Measurements from ENCODE around the gene ACVR1. TPM values are rescaled to one million over a fixed set of nuclear protein-coding genes. Genes with fewer than 3 reads are reported as not detected.

Gene ACVR1
- total and polyA plus RNA-seq, 2 of the 13 experiments (the other 11 are each of a cell fraction or from before 2014, with no cell fraction given): 2.3 to 5.4 TPM

DNA sequence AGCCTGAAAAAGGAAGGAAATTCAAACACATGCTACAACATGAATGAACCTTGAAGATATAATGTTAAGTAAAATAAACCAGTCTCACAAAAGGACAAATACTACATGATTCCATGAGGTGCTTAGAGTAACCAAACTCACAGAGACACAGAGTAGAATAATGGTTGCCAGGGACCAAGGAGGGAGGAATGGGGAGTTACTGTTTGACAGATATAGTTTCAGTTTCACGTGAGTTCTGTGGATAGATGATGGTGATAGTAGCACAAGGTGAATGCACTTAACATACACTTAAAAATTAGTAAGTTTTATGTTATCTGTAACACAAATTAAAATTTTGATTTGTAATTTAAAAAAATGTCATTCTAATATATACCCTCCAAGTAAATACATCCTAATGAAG, 140.6 kb downstream of the ACVR1 start:
- intact Hi-C loops (cut with micrococcal nuclease; ENCODE audit: unreplicated experiment): no loop called here

More for the DNA sequence above, 140.6 kb downstream of the ACVR1 start:
- H3K79me2 ChIP-seq (ENCODE audit: insufficient read depth, low read length): no peaks in the 10 kb centered on the region
- no peak overlapping the region for H2AFZ ChIP-seq (ENCODE audit: low read length)
- H3K9me3 ChIP-seq (ENCODE audit: low read length): no peaks in the 10 kb centered on the region
- FAIRE-seq: no peak
- no peak for TF ChIP-seq ZNF17 (CRISPR knock-in tag; IDR thresholded peaks at IDR 0.05)
- no peak for TF ChIP-seq ZBTB39 (CRISPR knock-in tag; IDR thresholded peaks at IDR 0.05)
- no peak for TF ChIP-seq PAF1 (CRISPR knock-in tag; IDR thresholded peaks at IDR 0.05)
- TF ChIP-seq POLR2A (IDR thresholded peaks at IDR 0.05; ENCODE audit: insufficient read depth in 1 of 2, low read depth in 2 of 2, low read length in 2 of 2): no peak
- no peak for TF ChIP-seq ZNF253 (CRISPR knock-in tag; IDR thresholded peaks at IDR 0.05; ENCODE audit: borderline replicate concordance)
- TF ChIP-seq DPF2 (CRISPR knock-in tag; IDR thresholded peaks at IDR 0.05; ENCODE audit: borderline replicate concordance, low read depth): no peak
- TF ChIP-seq HHEX (CRISPR knock-in tag; IDR thresholded peaks at IDR 0.05): no peak
- TF ChIP-seq KAT8 (CRISPR knock-in tag; IDR thresholded peaks at IDR 0.05): no peak
- no peak for TF ChIP-seq KDM3A (CRISPR knock-in tag; IDR thresholded peaks at IDR 0.05; ENCODE audit: low read depth)
- no peak for TF ChIP-seq NFYB (CRISPR knock-in tag; IDR thresholded peaks at IDR 0.05)
- no peak for TF ChIP-seq BCLAF1 (IDR thresholded peaks at IDR 0.05)
- TF ChIP-seq, protein P1, sequence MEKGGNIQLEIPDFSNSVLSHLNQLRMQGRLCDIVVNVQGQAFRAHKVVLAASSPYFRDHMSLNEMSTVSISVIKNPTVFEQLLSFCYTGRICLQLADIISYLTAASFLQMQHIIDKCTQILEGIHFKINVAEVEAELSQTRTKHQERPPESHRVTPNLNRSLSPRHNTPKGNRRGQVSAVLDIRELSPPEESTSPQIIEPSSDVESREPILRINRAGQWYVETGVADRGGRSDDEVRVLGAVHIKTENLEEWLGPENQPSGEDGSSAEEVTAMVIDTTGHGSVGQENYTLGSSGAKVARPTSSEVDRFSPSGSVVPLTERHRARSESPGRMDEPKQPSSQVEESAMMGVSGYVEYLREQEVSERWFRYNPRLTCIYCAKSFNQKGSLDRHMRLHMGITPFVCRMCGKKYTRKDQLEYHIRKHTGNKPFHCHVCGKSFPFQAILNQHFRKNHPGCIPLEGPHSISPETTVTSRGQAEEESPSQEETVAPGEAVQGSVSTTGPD (CRISPR knock-in tag; IDR thresholded peaks at IDR 0.05): no peak
- no peak for TF ChIP-seq ZNF678 (CRISPR knock-in tag; IDR thresholded peaks at IDR 0.05)
- no peak for TF ChIP-seq MEIS1 (CRISPR knock-in tag; IDR thresholded peaks at IDR 0.05; ENCODE audit: borderline replicate concordance)
- TF ChIP-seq U2AF2 (IDR thresholded peaks at IDR 0.05; ENCODE audit: low read depth, low read length): no peak
- no peak for TF ChIP-seq ZBTB25 (CRISPR knock-in tag; IDR thresholded peaks at IDR 0.05)
- no peak for TF ChIP-seq ZNF160 (CRISPR knock-in tag; IDR thresholded peaks at IDR 0.05)
- no peak overlapping the region for H3K4me2 ChIP-seq (ENCODE audit: low read depth, low read length)
- ChIA-PET POLR2A (no interaction called here), CTCF (ENCODE audit: low intra/inter-chr PET ratio, low total read pairs) (no interaction called here)
- no peak overlapping the region for H3K4me3 ChIP-seq (replicated peaks in 1 of 3; ENCODE audit: insufficient read depth in 1 of 3, low read depth in 2 of 3, low read length in 3 of 3)
- WGBS (ENCODE audit: low lambda C conversion rate): 90% methylated on average over 1 of the region's 1 CpG
- H3K27me3 ChIP-seq (ENCODE audit: control insufficient read depth in 1 of 2, insufficient read depth in 2 of 2, low read length in 2 of 2): no peaks in the 10 kb centered on the region
- no peak for ATAC-seq
- no peak for DNase-seq (ENCODE audit: low spot score)
- H3K27ac ChIP-seq (ENCODE audit: extremely low read length, insufficient read depth, low read length): no peak overlapping the region
- no TSS peak for BruUV-seq (replicated peaks)
- H3K36me3 ChIP-seq (replicated peaks in 1 of 2; ENCODE audit: control insufficient read depth in 1 of 2, insufficient read depth in 2 of 2, low read length in 2 of 2): peaks cover 1 to 10% of the 10 kb centered on the region in 2 experiments
- H4K20me1 ChIP-seq (ENCODE audit: insufficient read depth, low read length): no peaks in the 10 kb centered on the region
- H3K4me1 ChIP-seq (ENCODE audit: insufficient read depth, low read length): no peaks in the 10 kb centered on the region
- in situ Hi-C loops (cut with HindIII; ENCODE audit: extremely low pct_ligation_motif_present, low pct_unique_long_range_greater_than_20kb): no loop called here
- no peak overlapping the region for H3K9ac ChIP-seq (ENCODE audit: insufficient read depth, low read depth, low read length)
